ENCODE results near the gene WDR4.

DNA sequence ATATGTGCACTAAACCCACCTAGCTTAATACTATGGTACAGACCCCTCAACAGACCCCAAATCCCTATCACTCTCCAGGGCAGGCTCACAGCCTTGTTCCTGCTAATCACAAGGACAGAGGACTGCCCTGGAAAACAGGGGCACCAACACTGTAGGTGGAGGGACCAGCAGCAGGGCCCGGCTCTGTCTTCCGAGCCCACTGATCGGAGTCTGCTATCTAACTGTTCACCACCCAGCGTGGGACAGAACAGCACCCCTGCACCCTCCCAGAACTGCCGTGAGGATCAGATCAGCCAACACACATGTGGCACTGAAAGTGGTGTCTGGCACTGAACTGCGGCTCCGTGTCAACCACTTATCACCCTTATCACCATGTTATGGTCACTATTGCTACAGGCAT lies 6.2 kb downstream of the WDR4 start:
- no peak for TF ChIP-seq EZH2phosphoT487 (IDR thresholded peaks at IDR 0.05)
- TF ChIP-seq, protein P1, sequence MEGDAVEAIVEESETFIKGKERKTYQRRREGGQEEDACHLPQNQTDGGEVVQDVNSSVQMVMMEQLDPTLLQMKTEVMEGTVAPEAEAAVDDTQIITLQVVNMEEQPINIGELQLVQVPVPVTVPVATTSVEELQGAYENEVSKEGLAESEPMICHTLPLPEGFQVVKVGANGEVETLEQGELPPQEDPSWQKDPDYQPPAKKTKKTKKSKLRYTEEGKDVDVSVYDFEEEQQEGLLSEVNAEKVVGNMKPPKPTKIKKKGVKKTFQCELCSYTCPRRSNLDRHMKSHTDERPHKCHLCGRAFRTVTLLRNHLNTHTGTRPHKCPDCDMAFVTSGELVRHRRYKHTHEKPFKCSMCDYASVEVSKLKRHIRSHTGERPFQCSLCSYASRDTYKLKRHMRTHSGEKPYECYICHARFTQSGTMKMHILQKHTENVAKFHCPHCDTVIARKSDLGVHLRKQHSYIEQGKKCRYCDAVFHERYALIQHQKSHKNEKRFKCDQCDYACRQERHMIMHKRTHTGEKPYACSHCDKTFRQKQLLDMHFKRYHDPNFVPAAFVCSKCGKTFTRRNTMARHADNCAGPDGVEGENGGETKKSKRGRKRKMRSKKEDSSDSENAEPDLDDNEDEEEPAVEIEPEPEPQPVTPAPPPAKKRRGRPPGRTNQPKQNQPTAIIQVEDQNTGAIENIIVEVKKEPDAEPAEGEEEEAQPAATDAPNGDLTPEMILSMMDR (IDR thresholded peaks at IDR 0.05) = no peak
